ENCODE measurements around the gene ERH.
A peak's percentile ranks its signal among the peaks of the same experiment; 100 is the strongest.
"Not testable (repeated sequence)": the region's sequence is repeated elsewhere in the genome, so short reads cannot be mapped to it uniquely, and the experiment has no call there.

The ERH gene

GRCh38 chr14:69398053-69398817, at the start of gene ERH, which contains the start of gene SLC39A9:
ERH (minus strand) TSS chr14:69398299; CDS start chr14:69398233, 66 bp downstream.
SLC39A9 (plus strand) TSS chr14:69398692; CDS start chr14:69399370, 678 bp downstream.
- DNase-seq (ENCODE audit: low read depth): peak; percentile 87

GRCh38 chr14:69443296-69443805, 45.3 kb upstream of the ERH start:
- no peak for DNase-seq (ENCODE audit: low read depth)

GRCh38 chr14:69441948-69442347, 43.8 kb upstream of the ERH start:
- no peak for DNase-seq (ENCODE audit: low read depth)

- no peak for DNase-seq (ENCODE audit: low read depth)
Measured at GRCh38 chr14:69439521-69440270, 41.6 kb upstream of the ERH start.

GRCh38 chr14:69432364-69432763, 34.3 kb upstream of the ERH start:
- no peak for DNase-seq (ENCODE audit: low read depth)

GRCh38 chr14:69430306-69430939, 32.3 kb upstream of the ERH start:
- no peak for DNase-seq (ENCODE audit: low read depth)

GRCh38 chr14:69429643-69430042, 31.5 kb upstream of the ERH start:
- no peak for DNase-seq (ENCODE audit: low read depth)

- DNase-seq (ENCODE audit: low read depth): no peak
Measured at GRCh38 chr14:69428289-69428998, 30.3 kb upstream of the ERH start.

- DNase-seq (ENCODE audit: low read depth): no peak
Measured at GRCh38 chr14:69427596-69427995, 29.5 kb upstream of the ERH start.

GRCh38 chr14:69424149-69424923, 26.2 kb upstream of the ERH start:
- no peak for DNase-seq (ENCODE audit: low read depth)

- no peak for DNase-seq (ENCODE audit: low read depth)
Measured at GRCh38 chr14:69423279-69423678, 25.2 kb upstream of the ERH start.

GRCh38 chr14:69416087-69416486, 18.0 kb upstream of the ERH start:
- DNase-seq (ENCODE audit: low read depth): not testable (repeated sequence)

GRCh38 chr14:69413483-69413882, 15.4 kb upstream of the ERH start:
- no peak for DNase-seq (ENCODE audit: low read depth)

GRCh38 chr14:69408331-69408960, 10.3 kb upstream of the ERH start:
- DNase-seq (ENCODE audit: low read depth): no peak

- no peak for DNase-seq (ENCODE audit: low read depth)
Measured at GRCh38 chr14:69405762-69406161, 7.7 kb upstream of the ERH start.

- no peak for DNase-seq (ENCODE audit: low read depth)
Measured at GRCh38 chr14:69404883-69405282, 6.8 kb upstream of the ERH start.

GRCh38 chr14:69404478-69404877, 6.4 kb upstream of the ERH start:
- DNase-seq (ENCODE audit: low read depth): no peak

- DNase-seq (ENCODE audit: low read depth): no peak
Measured at GRCh38 chr14:69401841-69402240, 3.7 kb upstream of the ERH start.

GRCh38 chr14:69400154-69400553, 2.1 kb upstream of the ERH start:
- DNase-seq (ENCODE audit: low read depth): no peak

GRCh38 chr14:69399750-69400149, 1.7 kb upstream of the ERH start:
- no peak for DNase-seq (ENCODE audit: low read depth)

GRCh38 chr14:69398818-69399210, 715 bp upstream of the ERH start:
- no peak for DNase-seq (ENCODE audit: low read depth)

All from activated T-cell treated with anti-CD3 and anti-CD28 coated beads for 1 hour (primary cell).